ENCODE results near the gene CRLF3.
"Not testable (repeated sequence)": the region's sequence is repeated elsewhere in the genome, so short reads cannot be mapped to it uniquely, and the experiment has no call there.

Gene CRLF3

GRCh38 chr17:30824356-30825145 is at the start of gene CRLF3:
TSS of gene CRLF3 (minus strand) at chr17:30824692. CDS start at chr17:30824651, 41 bp downstream.
- peak; percentile 93 for DNase-seq

GRCh38 chr17:30869005-30869404 is 44.5 kb upstream of the CRLF3 start:
- DNase-seq, result no peak

GRCh38 chr17:30864636-30865035 is 40.1 kb upstream of the CRLF3 start:
- no peak for DNase-seq

GRCh38 chr17:30858556-30859250 is 34.2 kb upstream of the CRLF3 start:
- no peak for DNase-seq

GRCh38 chr17:30854146-30854545 is 29.7 kb upstream of the CRLF3 start:
- DNase-seq, result no peak

- DNase-seq, result no peak
Measured at GRCh38 chr17:30848021-30848420, 23.5 kb upstream of the CRLF3 start.

GRCh38 chr17:30840771-30841170 is 16.3 kb upstream of the CRLF3 start:
- no peak for DNase-seq

- DNase-seq, result no peak
Measured at GRCh38 chr17:30838202-30838807, 13.8 kb upstream of the CRLF3 start.

GRCh38 chr17:30832438-30833124 is 8.1 kb upstream of the CRLF3 start:
- no peak for DNase-seq

- DNase-seq, result peak; percentile 91
Measured at GRCh38 chr17:30831663-30832437, 7.4 kb upstream of the CRLF3 start, which contains the start of gene ATAD5. TSS of gene ATAD5 (plus strand) at chr17:30831966. CDS start at chr17:30832348, 382 bp downstream.

- DNase-seq, result no peak
Measured at GRCh38 chr17:30831257-30831656, 6.8 kb upstream of the CRLF3 start.

GRCh38 chr17:30829022-30829421 is 4.5 kb upstream of the CRLF3 start:
- DNase-seq, result no peak

GRCh38 chr17:30827082-30827481 is 2.6 kb upstream of the CRLF3 start:
- no peak for DNase-seq

GRCh38 chr17:30824002-30824355 is 513 bp downstream of the CRLF3 start:
- no peak for DNase-seq

- no peak for DNase-seq
Measured at GRCh38 chr17:30823421-30823820, 1.1 kb downstream of the CRLF3 start.

- DNase-seq, result not testable (repeated sequence)
Measured at GRCh38 chr17:30822919-30823318, 1.6 kb downstream of the CRLF3 start.

GRCh38 chr17:30821871-30822723 is 2.4 kb downstream of the CRLF3 start:
- no peak for DNase-seq

GRCh38 chr17:30819971-30820705 is 4.4 kb downstream of the CRLF3 start:
- DNase-seq, result no peak

GRCh38 chr17:30816165-30816564 is 8.3 kb downstream of the CRLF3 start:
- DNase-seq, result no peak

GRCh38 chr17:30814860-30815259 is 9.6 kb downstream of the CRLF3 start:
- DNase-seq, result not testable (repeated sequence)

- not testable (repeated sequence) for DNase-seq
Measured at GRCh38 chr17:30814236-30814635, 10.3 kb downstream of the CRLF3 start.
